ENCODE measurements around the gene KIF11.

- no peak for TF ChIP-seq CTCF (IDR thresholded peaks at IDR 0.05)
- TF ChIP-seq POLR2AphosphoS5 (IDR thresholded peaks at IDR 0.05) = no peak
- no peak for TF ChIP-seq EP300 (IDR thresholded peaks at IDR 0.05)
Observed at GRCh38 chr10:92559046-92559445, 33.9 kb upstream of the KIF11 start.
